ENCODE results near the gene FRZB.
"Not testable (repeated sequence)": the region's sequence is repeated elsewhere in the genome, so short reads cannot be mapped to it uniquely, and the experiment has no call there.

FRZB gene

GRCh38 chr2:182897137-182897536 lies 30.7 kb upstream of the FRZB start:
- Histone ChIP-seq H3K4me3 (no peak overlapping the region), H3K27ac (no peak overlapping the region)
- TF ChIP-seq CTCF (IDR thresholded peaks at IDR 0.05): no peak
- DNase-seq (ENCODE audit: low spot score): no peak

GRCh38 chr2:182895798-182896197 lies 29.4 kb upstream of the FRZB start:
- H3K4me3 ChIP-seq: no peak overlapping the region
- peak overlapping the region in 1 of 2 donors; percentile 43 for H3K27ac ChIP-seq
- TF ChIP-seq CTCF (IDR thresholded peaks at IDR 0.05): no peak
- DNase-seq (ENCODE audit: low spot score): no peak

- peak overlapping the region; percentile 45 to 89 for H3K27ac ChIP-seq
- DNase-seq (ENCODE audit: low spot score): no peak
- no peak overlapping the region for H3K4me3 ChIP-seq
- TF ChIP-seq CTCF (IDR thresholded peaks at IDR 0.05): no peak
Observed at GRCh38 chr2:182895169-182895568, 28.7 kb upstream of the FRZB start.

- no peak overlapping the region for H3K4me3 ChIP-seq
- TF ChIP-seq CTCF (IDR thresholded peaks at IDR 0.05): no peak
- peak overlapping the region; percentile 45 to 89 for H3K27ac ChIP-seq
- peak; percentile 74 for DNase-seq (ENCODE audit: low spot score)
Observed at GRCh38 chr2:182894174-182894573, 27.7 kb upstream of the FRZB start.

GRCh38 chr2:182893666-182894065 lies 27.2 kb upstream of the FRZB start:
- Histone ChIP-seq H3K4me3 (no peak overlapping the region), H3K27ac (peak overlapping the region; percentile 45 to 89)
- no peak for DNase-seq (ENCODE audit: low spot score)
- no peak for TF ChIP-seq CTCF (IDR thresholded peaks at IDR 0.05)

- DNase-seq (ENCODE audit: low spot score); H3K4me3 ChIP-seq: not testable (repeated sequence)
- H3K27ac ChIP-seq: peak overlapping the region in 1 of 2 donors; percentile 89
Observed at GRCh38 chr2:182893035-182893434, 26.6 kb upstream of the FRZB start.

GRCh38 chr2:182891611-182892010 lies 25.2 kb upstream of the FRZB start:
- Histone ChIP-seq H3K27ac (no peak overlapping the region), H3K4me3 (no peak overlapping the region)
- DNase-seq (ENCODE audit: low spot score): no peak
- TF ChIP-seq CTCF (IDR thresholded peaks at IDR 0.05): no peak
